NCI-H2029 (cell line): ENCODE measurements around the gene FDX1.
"Not testable (repeated sequence)": the region's sequence is repeated elsewhere in the genome, so short reads cannot be mapped to it uniquely, and the experiment has no call there.

Experiments used
- DNase-seq: peaks from one replicate; lab custom pipeline; 2025; lab: John Stamatoyannopoulos, UW

The FDX1 gene

GRCh38 chr11:110429731-110430266 lies at the start of gene FDX1:
FDX1 (plus strand) TSS chr11:110429948; CDS start chr11:110430121, 173 bp downstream.
- peak; percentile 81 for DNase-seq

GRCh38 chr11:110380836-110381622 lies 48.7 kb upstream of the FDX1 start:
- no peak for DNase-seq

- peak; percentile 10 for DNase-seq
These were observed 41.5 kb upstream of the FDX1 start for GRCh38 chr11:110388231-110388630.

- no peak for DNase-seq
These were observed 39.8 kb upstream of the FDX1 start for GRCh38 chr11:110389965-110390364.

GRCh38 chr11:110392056-110392455 lies 37.7 kb upstream of the FDX1 start:
- no peak for DNase-seq

GRCh38 chr11:110397668-110398286 lies 32.0 kb upstream of the FDX1 start:
- DNase-seq = not testable (repeated sequence)

GRCh38 chr11:110403585-110403984 lies 26.2 kb upstream of the FDX1 start:
- DNase-seq = not testable (repeated sequence)

GRCh38 chr11:110405636-110406035 lies 24.1 kb upstream of the FDX1 start:
- not testable (repeated sequence) for DNase-seq

GRCh38 chr11:110407315-110407714 lies 22.4 kb upstream of the FDX1 start:
- no peak for DNase-seq

- DNase-seq = no peak
These were observed 20.6 kb upstream of the FDX1 start for GRCh38 chr11:110409174-110409573.

- DNase-seq = no peak
These were observed 19.1 kb upstream of the FDX1 start for GRCh38 chr11:110410651-110411050.

GRCh38 chr11:110415081-110415480 lies 14.7 kb upstream of the FDX1 start:
- DNase-seq = no peak

GRCh38 chr11:110421658-110422057 lies 8.1 kb upstream of the FDX1 start:
- DNase-seq = not testable (repeated sequence)

GRCh38 chr11:110422306-110422905 lies 7.3 kb upstream of the FDX1 start:
- no peak for DNase-seq

GRCh38 chr11:110424775-110425444 lies 4.8 kb upstream of the FDX1 start:
- DNase-seq = no peak

GRCh38 chr11:110425751-110426545 lies 3.8 kb upstream of the FDX1 start:
- DNase-seq = no peak

GRCh38 chr11:110428040-110428439 lies 1.7 kb upstream of the FDX1 start:
- no peak for DNase-seq

- DNase-seq = no peak
These were observed 605 bp upstream of the FDX1 start for GRCh38 chr11:110428956-110429730.

GRCh38 chr11:110430267-110431050 lies 711 bp downstream of the FDX1 start:
- DNase-seq = no peak
